Right cardiac atrium (tissue), 5 donors: ENCODE data around the gene MEIOB. TPM values are rescaled to one million over a fixed set of nuclear protein-coding genes. Genes with fewer than 3 reads are reported as not detected.

Experiments used
- ATAC-seq, 2 donors: fragments of 200-7000 bp; cut with Tn5 transposase; one replicate each; pipeline versions ENCODE4 v1.8.0 to v1.9.1; 2020; ENCODE audit warnings: moderate library complexity in 2 of 2, mild to moderate bottlenecking in 1 of 2
- DNase-seq, 3 donors: peaks; one replicate each; pipeline ENCODE4 v3.0.0-alpha.2; 2020
- H3K27ac ChIP-seq: one replicate; pipeline ENCODE4 v1.5.1; 2013; ENCODE audit warnings: mild to moderate bottlenecking, low read length, control low read depth, moderate library complexity
- H3K27me3 ChIP-seq: one replicate; pipeline ENCODE4 v1.6.1; 2013; ENCODE audit not compliant: control insufficient read depth, insufficient read depth
- H3K4me1 ChIP-seq: one replicate; pipeline ENCODE4 v1.6.1; 2013; ENCODE audit warnings: low read length; ENCODE audit not compliant: control insufficient read depth, insufficient read depth
- H3K4me3 ChIP-seq: one replicate; pipeline ENCODE4 v1.5.1; 2013; ENCODE audit warnings: low read length, control low read depth
- H3K9me3 ChIP-seq: one replicate; pipeline ENCODE4 v1.6.1; 2013; ENCODE audit warnings: low read length; ENCODE audit not compliant: control insufficient read depth
- WGBS: extraction: QIAGEN DNeasy Blood & Tissue Kit; methylation state at CpG from one replicate; pipeline ENCODE4 v1.1.7; 2013; 5-methylcytosine and 5-hydroxymethylcytosine counted together
- intact Hi-C, 4 donors: fragments of 100-400 bp; cut with DNase I; formaldehyde crosslinking; loops; one replicate each; pipeline versions ENCODE4 v1.11.0 to v1.14.0; 2022 to 2023
- polyA plus RNA-seq: library from polyadenylated mRNA; stranded (reverse); fragments of 200-250 nt; gene quantifications from one replicate; pipeline ENCODE4 v1.2.3, GENCODE V29; 2013
- total RNA-seq, 4 donors: library from RNA; stranded (reverse); fragmentation: NEBNext Ultra II Directional; extraction: Animal tissue kit (Norgen Biotek cat#: 25700); gene quantifications; one replicate each; pipeline ENCODE4 v1.2.1, GENCODE V29; 2021
- donor health status: healthy with polysubstance abuse.
- donor health status: DM: no; HTN: yes; CAD: no.
- donor health status: DM: no; HTN: no; CAD: no.
- donor health status: DM: no; HTN: yes; CAD: no; lungs with severe emphysema.
- donor health status: DM: yes; HTN: yes; CAD: no.

The MEIOB gene
- total and polyA plus RNA-seq, 5 donors, result not detected

- Histone ChIP-seq H3K4me1 (no peaks in the 10 kb centered on the region), H3K27me3 (no peaks in the 10 kb centered on the region), H3K27ac (no peak overlapping the region), H3K9me3 (no peaks in the 10 kb centered on the region), H3K4me3 (no peak overlapping the region)
- DNase-seq (no peak), ATAC-seq (no peak)
- WGBS, result 64% methylated on average over 4 of the region's 4 CpGs
- intact Hi-C loops, result no loop called here
Observed at GRCh38 chr16:1851793-1852192, 20.2 kb downstream of the MEIOB start.

DNA sequence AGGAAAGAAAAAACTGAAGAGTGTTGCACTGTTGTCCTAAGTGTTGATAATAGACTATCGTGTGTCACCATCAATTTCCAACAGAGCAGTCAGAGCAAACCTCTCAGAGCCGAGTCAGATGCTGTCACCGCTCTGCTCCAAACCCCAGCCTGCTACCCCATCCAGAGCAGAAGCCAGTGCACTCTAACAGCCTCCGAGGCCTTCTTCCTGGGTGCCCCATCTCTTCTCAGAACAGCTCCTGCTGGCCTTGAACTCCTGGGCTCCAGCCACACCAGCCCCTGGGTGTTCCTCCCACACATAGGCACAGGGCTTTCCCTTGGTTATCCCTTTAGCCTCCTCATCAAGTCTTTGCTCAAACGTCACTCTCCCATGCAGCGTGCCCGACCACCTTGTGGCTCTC is 21.0 kb downstream of the MEIOB start:
- Histone ChIP-seq H3K9me3 (no peaks in the 10 kb centered on the region), H3K4me1 (no peaks in the 10 kb centered on the region), H3K27me3 (no peaks in the 10 kb centered on the region), H3K27ac (no peak overlapping the region), H3K4me3 (no peak overlapping the region)
- DNase-seq, result no peak
- intact Hi-C loops, result no loop called here
- no peak for ATAC-seq
- WGBS, result 72% methylated on average over 7 of the region's 7 CpGs

- Histone ChIP-seq H3K27ac (no peak overlapping the region), H3K4me3 (no peak overlapping the region), H3K27me3 (no peaks in the 10 kb centered on the region), H3K4me1 (no peaks in the 10 kb centered on the region), H3K9me3 (no peaks in the 10 kb centered on the region)
- intact Hi-C loops, result no loop called here
- 45% methylated on average over 1 of the region's 1 CpG for WGBS
- ATAC-seq, result no peak
- DNase-seq, result no peak
Observed at GRCh38 chr16:1846416-1846815, 25.5 kb downstream of the MEIOB start.

- Histone ChIP-seq H3K4me3 (no peak overlapping the region), H3K9me3 (no peaks in the 10 kb centered on the region), H3K4me1 (no peaks in the 10 kb centered on the region), H3K27ac (no peak overlapping the region), H3K27me3 (no peaks in the 10 kb centered on the region)
- DNase-seq, result no peak
- intact Hi-C loops, result no loop called here
- ATAC-seq, result no peak
- WGBS, result 31% methylated on average over 4 of the region's 4 CpGs
Observed at GRCh38 chr16:1845985-1846384, 26.0 kb downstream of the MEIOB start.

GRCh38 chr16:1839554-1839953 is 32.4 kb downstream of the MEIOB start:
- Histone ChIP-seq H3K27ac (no peak overlapping the region), H3K27me3 (no peaks in the 10 kb centered on the region), H3K9me3 (no peaks in the 10 kb centered on the region), H3K4me1 (no peaks in the 10 kb centered on the region), H3K4me3 (no peak overlapping the region)
- intact Hi-C loops, result no loop called here
- DNase-seq (no peak), ATAC-seq (no peak)
- WGBS, result 61% methylated on average over 9 of the region's 9 CpGs

- H3K9me3 ChIP-seq, result no peaks in the 10 kb centered on the region
- H3K27ac ChIP-seq, result no peak overlapping the region
- no peak for DNase-seq
- H3K4me1 ChIP-seq, result no peaks in the 10 kb centered on the region
- no peak for ATAC-seq
- intact Hi-C loops, result no loop called here
- H3K4me3 ChIP-seq, result no peak overlapping the region
- 86% methylated on average over 5 of the region's 5 CpGs for WGBS
- H3K27me3 ChIP-seq, result no peaks in the 10 kb centered on the region
Observed at GRCh38 chr16:1834096-1834495, 37.9 kb downstream of the MEIOB start.

DNA sequence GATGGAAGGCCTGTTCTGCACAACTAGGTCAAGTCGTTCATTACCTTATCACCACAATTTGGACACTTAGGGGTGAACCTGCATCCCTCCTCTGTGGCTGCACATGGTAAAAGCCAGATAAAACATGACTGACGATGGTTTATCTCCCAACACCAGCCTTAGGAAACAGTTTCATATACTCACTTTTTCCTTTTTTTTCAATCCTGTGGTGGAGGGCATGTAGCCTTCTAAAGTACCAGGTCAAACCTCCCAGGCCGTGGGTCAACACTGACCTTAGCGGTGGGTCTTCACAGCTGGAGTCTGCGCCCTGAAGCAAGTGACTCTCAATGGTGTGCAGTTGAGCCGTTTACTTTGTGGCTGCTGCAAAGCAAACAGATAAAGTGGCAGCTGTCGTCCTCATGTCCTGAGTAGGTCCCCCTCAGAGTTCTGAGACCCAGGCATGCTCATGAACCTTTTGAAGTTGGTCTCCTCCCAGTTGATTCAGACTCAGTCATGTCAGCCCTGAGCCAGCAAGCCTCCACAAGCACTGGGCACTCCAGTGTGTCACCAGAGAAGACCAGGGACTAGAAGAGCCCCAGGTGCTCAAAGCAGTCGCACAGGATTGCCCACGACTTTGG is 39.0 kb downstream of the MEIOB start:
- WGBS, result 64% methylated on average over 9 of the region's 9 CpGs
- Histone ChIP-seq H3K9me3 (no peaks in the 10 kb centered on the region), H3K4me3 (no peak overlapping the region), H3K27me3 (no peaks in the 10 kb centered on the region), H3K4me1 (no peaks in the 10 kb centered on the region), H3K27ac (no peak overlapping the region)
- ATAC-seq (no peak), DNase-seq (no peak)
- intact Hi-C loops, result no loop called here

GRCh38 chr16:1831186-1832075 is 40.5 kb downstream of the MEIOB start:
- intact Hi-C loops, result no loop called here
- Histone ChIP-seq H3K27ac (no peak overlapping the region), H3K9me3 (no peaks in the 10 kb centered on the region), H3K4me3 (no peak overlapping the region), H3K27me3 (no peaks in the 10 kb centered on the region), H3K4me1 (no peaks in the 10 kb centered on the region)
- WGBS, result 76% methylated on average over 19 of the region's 19 CpGs
- no peak for ATAC-seq
- DNase-seq, result no peak

- intact Hi-C loops, result no loop called here
- H3K4me1 ChIP-seq, result no peaks in the 10 kb centered on the region
- H3K27ac ChIP-seq, result no peak overlapping the region
- H3K4me3 ChIP-seq, result no peak overlapping the region
- no peaks in the 10 kb centered on the region for H3K27me3 ChIP-seq
- DNase-seq (no peak), ATAC-seq (no peak)
- H3K9me3 ChIP-seq, result no peaks in the 10 kb centered on the region
- WGBS, result 48% methylated on average over 3 of the region's 3 CpGs
Observed at GRCh38 chr16:1830213-1830612, 41.8 kb downstream of the MEIOB start.

GRCh38 chr16:1828645-1829410 is 43.1 kb downstream of the MEIOB start:
- no peaks in the 10 kb centered on the region for H3K27me3 ChIP-seq
- H3K27ac ChIP-seq, result no peak overlapping the region
- no peak for ATAC-seq
- H3K4me3 ChIP-seq, result no peak overlapping the region
- WGBS, result 62% methylated on average over 11 of the region's 11 CpGs
- no peaks in the 10 kb centered on the region for H3K9me3 ChIP-seq
- intact Hi-C loops, result no loop called here
- no peaks in the 10 kb centered on the region for H3K4me1 ChIP-seq
- DNase-seq, result no peak
